ENCODE measurements around the gene EPS15.
"Not testable (repeated sequence)": the region's sequence is repeated elsewhere in the genome, so short reads cannot be mapped to it uniquely, and the experiment has no call there.

EPS15 gene

DNA sequence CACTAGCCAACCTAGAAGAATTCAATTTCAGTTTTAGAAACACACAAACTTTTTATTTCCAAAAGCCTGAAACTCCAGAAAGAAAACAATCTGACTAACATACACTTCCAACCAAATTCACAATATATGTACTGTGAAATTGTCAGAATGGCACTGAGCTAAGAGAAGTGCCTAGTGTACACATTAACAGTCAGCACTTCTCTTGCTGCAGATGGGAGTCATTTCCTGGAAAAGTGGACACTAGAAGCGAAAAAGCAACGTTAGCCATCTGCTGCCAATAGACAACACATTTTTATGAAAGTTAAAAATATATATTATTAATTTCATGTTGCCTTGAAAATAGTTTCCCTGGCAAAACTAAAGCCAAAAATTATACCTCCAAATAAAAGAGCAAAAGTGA lies 66.1 kb downstream of the EPS15 start:
- TF ChIP-seq CTCF (IDR thresholded peaks at IDR 0.05; ENCODE audit: control insufficient read depth, extremely low read depth, insufficient read depth), result no peak
- DNase-seq (ENCODE audit: low read depth), result no peak
- H3K4me3 ChIP-seq (ENCODE audit: low read depth, low read length), result no peak overlapping the region

DNA sequence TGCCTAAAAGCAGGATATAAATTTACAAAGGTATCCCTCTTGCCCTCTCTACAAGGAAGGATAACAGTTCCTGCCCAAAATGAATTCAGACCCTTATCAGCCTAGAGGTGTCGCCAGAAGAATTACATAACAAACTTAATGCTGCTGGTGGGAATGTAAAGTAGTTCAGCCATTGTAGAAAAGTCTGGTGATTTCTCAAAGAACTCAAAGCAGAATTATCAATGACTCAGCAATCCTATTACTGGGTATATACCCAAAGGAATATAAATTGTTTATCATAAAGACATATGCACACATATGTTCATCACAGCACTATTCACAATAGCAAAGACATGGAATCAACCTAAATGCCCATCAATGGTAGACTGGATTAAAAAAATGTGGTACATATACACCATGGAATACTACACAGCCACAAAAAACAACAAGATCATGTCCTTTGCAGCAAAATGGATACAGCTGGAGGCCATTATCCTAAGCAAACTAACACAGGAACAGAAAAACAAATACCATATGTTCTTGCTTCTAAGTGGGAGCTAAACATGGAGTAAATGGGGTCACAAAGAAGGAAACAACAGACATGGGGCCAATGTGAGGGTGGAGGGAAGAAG lies 70.1 kb downstream of the EPS15 start:
- H3K4me3 ChIP-seq (ENCODE audit: low read depth, low read length); DNase-seq (ENCODE audit: low read depth): not testable (repeated sequence)

DNA sequence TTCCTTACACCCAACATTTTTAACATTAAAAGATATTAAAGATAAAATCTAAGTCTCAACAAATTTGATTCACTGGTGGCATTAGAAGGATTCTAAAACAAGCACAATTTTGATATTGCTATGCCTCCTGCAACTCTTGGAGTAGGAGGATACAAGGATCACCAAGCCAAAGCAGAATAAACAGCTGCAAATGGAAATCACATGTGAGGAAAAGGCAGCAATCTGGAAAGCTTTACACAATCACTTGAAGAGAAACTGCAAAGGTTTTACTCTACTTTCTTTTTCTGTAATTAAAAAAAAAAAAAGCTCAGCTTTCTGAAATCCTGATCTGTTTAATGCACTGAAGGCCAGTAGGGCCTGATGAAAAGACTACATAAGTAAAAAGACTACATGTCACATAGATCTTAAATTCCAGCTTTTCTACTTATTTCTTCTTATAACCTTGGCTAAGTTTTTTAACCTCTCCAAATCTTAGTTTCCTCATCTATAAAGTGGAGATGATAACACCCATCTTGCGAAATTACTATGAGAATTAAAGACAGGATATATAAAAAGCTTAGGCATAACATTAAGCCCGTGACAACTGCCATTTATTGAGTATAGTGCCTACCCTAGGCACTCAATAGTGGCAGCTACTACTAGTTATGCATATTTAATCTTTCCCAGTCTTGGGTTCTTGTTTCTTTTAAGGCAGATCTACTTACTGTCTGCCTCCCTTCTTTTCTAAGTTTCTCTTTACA lies 73.5 kb downstream of the EPS15 start:
- no peak for TF ChIP-seq CTCF (IDR thresholded peaks at IDR 0.05; ENCODE audit: control insufficient read depth, extremely low read depth, insufficient read depth)
- H3K4me3 ChIP-seq (ENCODE audit: low read depth, low read length), result no peak overlapping the region
- DNase-seq (ENCODE audit: low read depth), result no peak

DNA sequence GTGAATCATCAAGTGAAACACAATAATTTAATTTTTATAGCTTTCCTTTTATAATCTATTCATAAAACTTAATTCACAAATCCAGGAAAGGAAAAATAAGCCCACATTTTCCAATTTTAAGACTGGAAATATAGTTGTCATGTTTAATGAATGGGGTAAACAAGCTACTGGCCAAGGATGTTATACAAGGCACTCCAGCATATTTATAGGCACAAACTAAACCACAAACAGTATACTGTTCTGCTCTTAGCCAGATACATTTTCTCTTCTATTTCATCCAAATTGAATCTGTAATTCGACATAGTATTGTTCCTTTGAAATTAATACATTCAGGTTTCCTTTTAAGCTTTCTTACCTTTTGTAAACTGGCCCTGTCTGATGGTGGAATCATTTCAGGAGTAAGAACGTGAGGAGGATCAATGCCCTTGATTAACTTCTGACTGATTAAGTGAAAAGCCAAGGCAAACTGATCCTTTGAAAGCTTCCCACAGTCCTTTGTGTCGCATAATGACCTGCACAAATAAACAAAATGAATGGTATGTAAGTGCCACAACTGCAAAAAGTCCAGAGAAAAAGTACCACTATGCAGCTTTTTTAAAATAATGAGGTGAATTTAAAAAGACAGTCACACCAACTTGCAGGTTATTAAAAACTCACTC lies 74.4 kb downstream of the EPS15 start:
- TF ChIP-seq CTCF (IDR thresholded peaks at IDR 0.05; ENCODE audit: control insufficient read depth, extremely low read depth, insufficient read depth), result no peak
- DNase-seq (ENCODE audit: low read depth), result no peak
- no peak overlapping the region for H3K4me3 ChIP-seq (ENCODE audit: low read depth, low read length)

- no peak overlapping the region for H3K4me3 ChIP-seq (ENCODE audit: low read depth, low read length)
- DNase-seq (ENCODE audit: low read depth), result no peak
- TF ChIP-seq CTCF (IDR thresholded peaks at IDR 0.05; ENCODE audit: control insufficient read depth, extremely low read depth, insufficient read depth), result no peak
Observed at GRCh38 chr1:51444096-51444495, 75.0 kb downstream of the EPS15 start.

GRCh38 chr1:51443555-51443954 lies 75.5 kb downstream of the EPS15 start:
- no peak for TF ChIP-seq CTCF (IDR thresholded peaks at IDR 0.05; ENCODE audit: control insufficient read depth, extremely low read depth, insufficient read depth)
- no peak overlapping the region for H3K4me3 ChIP-seq (ENCODE audit: low read depth, low read length)
- no peak for DNase-seq (ENCODE audit: low read depth)

DNA sequence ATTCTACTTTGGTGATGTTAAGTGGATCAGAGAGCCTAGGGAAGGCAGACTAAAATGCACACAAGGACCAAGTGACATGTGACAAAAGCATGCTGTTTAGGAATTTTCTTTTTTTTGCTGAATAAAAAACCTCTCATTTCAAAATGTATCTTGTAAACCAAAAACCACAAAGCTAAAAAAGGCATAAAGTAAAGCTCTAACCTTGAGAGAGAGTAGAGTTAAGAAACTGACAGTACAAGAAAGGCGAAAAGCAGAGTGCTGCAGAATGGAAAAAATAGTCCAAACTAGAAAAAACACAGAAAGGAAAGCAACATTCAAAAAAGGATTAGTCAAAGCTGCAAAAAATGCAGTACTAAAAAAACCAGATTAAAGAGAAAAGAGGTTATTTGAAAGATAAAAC lies 76.5 kb downstream of the EPS15 start:
- no peak for DNase-seq (ENCODE audit: low read depth)
- no peak for TF ChIP-seq CTCF (IDR thresholded peaks at IDR 0.05; ENCODE audit: control insufficient read depth, extremely low read depth, insufficient read depth)
- no peak overlapping the region for H3K4me3 ChIP-seq (ENCODE audit: low read depth, low read length)
